CD1c-positive myeloid dendritic cell (primary cell): ENCODE measurements around the gene GRB14.
"Not testable (repeated sequence)": the region's sequence is repeated elsewhere in the genome, so short reads cannot be mapped to it uniquely, and the experiment has no call there.

Source experiments
- DNase-seq: peaks from one replicate; pipeline ENCODE4 v3.0.0-alpha.2; 2016; ENCODE audit errors: extremely low spot score

Gene GRB14

DNA sequence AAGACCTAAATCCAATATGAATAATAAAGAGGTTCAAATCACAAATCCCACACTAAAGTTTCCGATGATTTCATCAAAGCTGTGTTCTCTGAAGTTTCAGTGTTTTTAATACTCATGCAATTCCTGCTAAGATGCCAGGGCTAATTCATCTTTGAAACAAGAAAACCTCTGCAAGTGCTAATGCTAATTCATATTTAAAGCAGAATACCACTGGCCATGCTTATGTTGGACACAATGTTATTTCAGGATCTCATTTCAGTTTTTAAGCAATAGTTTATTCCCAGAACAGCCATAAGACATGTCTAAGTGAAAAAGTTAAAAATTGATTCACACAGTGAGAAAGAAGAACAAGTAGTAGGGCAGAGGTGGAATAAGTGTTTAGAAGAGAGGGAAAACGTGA is 62.8 kb downstream of the GRB14 start:
- no peak for DNase-seq

DNA sequence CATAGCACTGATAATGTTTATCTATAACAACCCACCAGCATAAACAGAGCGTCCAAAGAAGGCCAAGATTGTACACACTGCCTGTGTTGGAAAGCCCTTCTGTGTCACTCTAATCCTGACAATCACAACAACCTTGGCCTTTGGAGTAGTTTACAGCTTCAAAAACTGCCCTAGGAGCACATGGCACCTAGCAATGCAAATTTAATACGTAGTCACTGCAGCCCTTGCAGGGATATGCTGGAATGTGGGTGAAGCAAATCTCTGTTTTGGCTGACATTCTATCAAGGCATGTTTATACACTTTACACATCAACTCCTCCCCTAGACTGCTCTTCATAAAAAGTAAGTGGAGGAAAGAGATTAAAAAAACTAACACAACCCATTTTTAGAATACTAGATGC is 66.8 kb downstream of the GRB14 start:
- no peak for DNase-seq

DNA sequence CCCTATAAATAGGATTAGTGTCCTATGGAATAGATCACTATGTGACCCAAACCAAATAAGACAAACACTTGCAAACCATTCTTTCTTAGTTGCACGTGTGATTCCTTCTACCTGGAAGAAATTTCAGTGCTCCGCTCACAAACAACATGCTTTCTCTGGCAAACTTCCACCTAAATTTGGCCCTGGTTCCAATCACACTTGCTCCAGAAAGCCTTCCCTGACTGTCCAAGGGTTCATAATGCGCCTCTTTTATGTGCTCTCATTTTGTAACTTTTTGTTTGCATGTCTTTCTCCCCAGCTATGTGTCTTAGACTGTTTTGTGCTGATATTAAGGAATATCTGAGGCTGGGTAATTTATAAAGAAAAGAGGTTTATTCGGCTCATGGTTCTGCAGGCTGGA is 69.8 kb downstream of the GRB14 start:
- no peak for DNase-seq

DNA sequence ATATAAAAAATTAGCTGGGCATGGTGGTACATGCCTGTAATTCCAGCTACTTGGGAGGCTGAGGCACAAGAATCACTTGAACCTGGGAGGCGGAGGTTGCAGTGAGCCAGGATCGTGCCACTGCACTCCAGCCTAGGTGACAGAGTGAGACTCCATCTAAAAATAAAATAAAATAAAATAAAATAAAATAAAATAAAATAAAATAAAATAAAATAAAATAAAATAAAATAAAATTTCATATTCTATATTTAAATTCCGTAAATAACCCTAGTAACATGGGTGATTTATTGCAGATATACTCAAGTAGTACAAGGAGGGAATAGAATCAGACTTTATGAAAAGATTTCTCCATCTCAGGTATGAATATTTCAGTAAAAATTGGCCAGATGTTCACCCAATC is 71.6 kb downstream of the GRB14 start:
- not testable (repeated sequence) for DNase-seq

DNA sequence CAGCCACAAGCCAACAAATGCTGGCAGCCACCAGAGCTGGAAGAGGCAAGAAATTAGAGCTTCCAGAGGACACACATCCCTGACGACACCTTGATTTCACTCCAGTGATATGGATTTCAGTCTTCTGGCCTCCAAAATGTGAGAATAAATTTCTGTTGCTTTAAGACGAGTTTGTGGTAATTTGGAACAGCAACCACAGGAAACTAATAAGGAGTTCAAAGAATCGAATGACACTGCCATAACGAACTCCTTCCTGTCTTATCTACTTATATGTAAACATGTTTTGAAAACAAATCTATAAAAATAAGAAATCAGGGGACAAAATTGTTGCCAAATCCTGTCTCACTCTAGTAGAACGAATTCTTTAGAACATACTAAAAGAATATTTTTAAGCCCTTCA is 75.8 kb downstream of the GRB14 start:
- no peak for DNase-seq

DNA sequence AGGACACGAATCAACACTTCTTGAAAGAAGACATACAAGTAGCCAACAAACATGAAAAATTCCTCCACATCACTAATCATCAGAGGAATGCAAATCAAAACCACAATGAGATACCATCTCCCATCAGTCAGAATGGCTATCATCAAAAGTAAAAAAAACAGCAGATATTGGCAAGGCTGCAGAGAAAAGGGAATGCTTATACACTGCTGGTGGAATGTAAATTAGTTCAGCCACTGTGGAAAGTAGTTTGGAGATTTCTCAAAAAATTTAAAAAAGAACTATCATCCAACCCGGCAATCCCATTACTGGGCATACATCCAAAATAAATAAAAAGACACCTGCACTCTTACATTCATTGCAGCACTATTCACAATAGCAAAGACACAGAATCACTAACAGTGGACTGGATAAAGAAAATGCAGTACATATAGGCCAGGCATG is 78.7 kb downstream of the GRB14 start:
- DNase-seq = no peak

DNA sequence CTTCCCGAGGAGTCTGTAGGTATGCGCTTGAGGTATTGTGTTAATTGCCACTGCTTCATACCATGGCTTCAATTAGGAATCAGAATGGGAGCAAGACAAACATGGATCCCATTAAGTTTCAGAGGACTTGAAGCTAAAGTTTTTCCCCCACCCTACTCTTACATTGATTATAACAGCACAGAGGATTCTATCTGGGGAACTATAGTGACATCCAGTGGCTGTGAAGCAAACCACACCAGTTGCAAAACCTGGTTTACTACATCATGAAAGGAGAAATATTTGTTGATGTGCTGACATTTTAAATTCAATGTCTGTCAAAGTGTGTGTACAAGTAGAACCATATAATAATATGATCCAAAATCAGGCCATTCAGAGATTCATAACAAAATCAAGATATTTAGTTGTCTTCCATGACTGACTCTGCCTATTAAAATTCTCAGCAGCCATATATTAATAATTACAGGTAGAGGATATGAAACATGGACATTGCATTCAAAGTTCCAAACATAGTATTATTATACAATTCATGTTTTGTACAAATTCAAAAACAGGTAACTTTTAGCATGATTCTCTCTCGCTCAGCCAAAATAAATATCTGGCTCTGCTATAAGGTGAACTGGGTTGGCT is 82.9 kb downstream of the GRB14 start:
- no peak for DNase-seq

DNA sequence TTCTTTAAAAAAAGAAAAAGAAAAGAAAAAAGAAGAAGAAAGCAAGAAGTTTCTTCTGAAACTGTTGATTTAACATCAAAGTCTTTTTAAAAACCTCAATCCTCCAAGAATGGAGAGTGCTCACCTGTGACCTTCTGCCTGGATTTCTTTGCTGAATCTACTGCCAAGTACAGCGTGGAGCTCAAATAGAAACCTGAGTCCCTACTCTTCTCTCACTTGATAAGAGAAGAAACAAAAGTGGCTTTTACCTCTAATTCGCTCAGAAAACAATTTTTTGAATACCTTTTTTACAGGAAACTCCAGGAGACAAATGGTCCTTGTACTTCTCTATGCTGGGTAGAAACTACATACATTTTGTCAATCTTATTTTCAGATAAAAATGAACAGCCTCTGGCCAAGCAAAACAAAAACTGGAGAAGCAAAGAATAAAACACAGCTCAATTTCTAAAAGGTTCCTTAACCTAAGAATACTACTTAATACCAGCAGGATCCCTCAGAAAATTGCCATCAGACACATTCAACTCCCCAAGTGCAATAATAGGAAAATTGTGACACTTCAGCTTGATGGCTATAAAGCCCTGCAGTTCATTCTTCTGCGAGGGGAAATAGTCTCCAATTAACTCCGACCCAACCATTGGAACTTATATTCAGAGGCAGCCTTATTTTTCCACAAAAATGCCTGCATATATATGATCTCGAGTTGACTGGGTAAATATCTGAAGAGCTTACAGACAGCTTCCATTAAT is 85.8 kb downstream of the GRB14 start:
- no peak for DNase-seq

DNA sequence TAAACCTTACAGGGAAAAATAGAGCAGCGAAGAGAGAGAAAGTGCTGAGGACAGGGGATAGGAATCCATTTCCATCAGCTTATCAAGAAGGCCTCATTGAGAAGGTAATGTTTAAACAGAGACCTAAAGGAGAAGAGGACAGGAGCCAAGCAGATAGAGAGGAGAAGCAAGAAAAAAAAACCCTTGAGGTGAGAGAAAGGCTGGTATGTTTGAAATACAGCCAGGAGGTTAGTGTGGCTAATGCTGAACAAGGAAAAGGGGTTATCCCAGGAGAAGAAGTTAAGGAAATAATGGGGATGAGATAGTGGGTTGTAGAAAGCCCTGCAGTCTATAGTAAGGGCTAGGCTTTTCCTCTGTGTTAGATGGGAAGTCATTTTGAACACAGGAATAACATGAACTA is 90.8 kb downstream of the GRB14 start:
- DNase-seq = no peak

DNA sequence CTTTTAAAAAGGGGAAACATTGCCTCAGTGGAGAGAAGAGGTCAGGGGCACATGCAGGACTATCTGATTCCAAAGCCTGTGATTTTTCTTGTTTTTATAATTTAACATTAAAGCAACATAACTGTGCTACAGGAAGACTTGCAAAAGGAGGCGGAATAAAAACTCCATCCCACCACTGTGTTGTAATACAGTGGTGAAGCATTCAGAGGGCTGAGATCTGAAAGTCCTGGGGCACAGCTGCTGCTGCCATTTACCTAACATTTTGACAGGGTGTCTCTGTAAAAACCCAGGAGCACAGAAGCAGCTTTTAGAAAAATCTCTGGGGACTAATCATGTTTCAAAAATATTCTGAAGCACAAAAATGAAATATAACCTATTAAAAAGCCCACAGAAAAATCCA is 97.6 kb downstream of the GRB14 start:
- no peak for DNase-seq

DNA sequence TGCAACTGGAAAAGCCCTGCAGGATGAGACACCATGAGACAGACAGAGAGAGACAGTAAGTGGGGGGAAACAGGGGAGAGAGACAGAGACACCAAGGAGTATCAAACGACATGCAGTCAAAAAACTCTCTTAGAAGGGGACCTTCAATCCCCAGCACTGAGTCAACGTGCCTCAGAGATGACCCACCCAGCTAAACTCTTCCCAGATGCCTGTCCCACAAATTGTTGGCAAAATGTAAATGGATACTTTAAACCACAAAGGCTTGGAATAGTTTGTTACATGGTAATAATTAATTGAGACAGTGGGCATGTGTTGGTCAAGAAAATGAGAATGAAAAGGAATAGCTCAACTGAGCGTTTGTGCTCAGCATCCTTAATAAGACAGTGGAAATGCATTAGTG is 98.3 kb downstream of the GRB14 start:
- no peak for DNase-seq

DNA sequence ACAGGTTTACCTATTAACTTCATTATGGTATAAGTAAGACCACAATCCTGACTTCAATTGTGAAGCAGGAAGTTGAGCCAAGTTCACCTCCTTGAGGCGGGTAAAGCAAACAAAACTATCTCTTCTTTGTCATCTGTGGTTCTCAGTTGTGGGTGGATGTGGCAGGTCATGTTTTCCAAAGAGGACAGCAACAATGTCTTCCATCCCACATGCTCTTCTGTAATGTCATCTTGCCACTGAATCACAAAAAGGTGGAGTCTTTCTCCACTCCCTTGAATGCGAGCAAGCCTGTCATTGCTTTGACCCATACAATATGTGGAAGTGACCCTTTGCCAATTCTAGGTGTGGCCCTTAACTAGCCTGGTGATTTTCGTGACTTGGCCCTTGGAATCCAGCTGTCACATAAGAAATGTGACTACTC is 98.7 kb downstream of the GRB14 start:
- no peak for DNase-seq

DNA sequence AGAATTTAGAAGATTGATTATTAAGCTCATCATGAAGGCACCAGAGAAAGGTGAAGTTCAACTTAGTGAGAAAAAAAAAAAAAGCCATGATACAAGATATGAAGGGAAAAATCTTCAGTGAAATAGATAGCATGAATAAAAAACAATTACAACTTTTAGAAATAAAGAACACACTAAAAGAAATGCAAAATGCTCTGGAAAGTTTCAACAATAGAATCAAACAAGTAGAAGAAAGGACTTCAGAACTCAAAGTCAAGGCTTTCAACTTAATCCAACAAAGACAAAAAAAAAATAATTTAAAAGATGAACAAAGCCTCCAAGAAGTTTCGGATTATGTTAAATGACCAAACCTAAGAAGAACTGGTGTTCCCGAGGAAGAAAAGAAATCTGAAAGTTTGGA is 105.5 kb downstream of the GRB14 start:
- no peak for DNase-seq

DNA sequence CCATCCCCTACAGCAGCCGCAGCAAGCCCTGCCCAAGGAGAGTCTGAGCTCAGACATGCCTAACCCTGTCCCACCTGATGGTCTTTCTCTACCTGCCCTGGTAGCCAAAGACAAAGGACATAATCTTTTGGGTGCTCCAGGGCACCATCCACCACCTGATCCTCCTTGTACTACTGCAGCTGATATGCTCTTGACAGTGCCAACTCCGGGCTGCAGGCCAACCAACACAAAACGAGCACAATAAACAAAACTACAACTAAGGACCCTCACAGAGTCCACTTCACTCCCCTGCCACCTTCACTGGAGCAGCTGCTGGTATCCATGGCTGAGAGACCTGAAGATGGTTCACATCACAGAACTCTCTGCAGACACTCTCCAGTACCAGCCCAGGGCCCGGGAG is 106.3 kb downstream of the GRB14 start:
- no peak for DNase-seq

DNA sequence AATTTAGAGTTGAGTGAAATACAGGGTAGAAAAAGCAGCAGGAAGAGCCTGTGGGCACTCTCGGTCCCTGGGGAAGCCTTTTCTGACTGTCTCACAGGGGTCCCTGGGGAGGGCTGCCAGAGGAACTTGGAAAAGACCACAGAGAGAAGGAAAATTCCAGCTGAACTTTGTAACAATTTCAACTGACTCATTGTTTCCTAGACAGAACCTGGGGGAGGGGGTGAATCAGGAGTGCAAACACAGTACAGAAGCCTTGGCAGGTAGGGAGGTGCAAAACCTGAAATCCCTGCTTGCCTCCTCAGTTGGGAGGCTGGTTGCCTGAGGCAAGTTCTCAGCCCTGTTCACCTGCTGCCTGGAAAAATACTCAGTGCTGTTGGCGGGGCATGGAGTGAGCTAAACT is 106.8 kb downstream of the GRB14 start:
- DNase-seq = no peak

DNA sequence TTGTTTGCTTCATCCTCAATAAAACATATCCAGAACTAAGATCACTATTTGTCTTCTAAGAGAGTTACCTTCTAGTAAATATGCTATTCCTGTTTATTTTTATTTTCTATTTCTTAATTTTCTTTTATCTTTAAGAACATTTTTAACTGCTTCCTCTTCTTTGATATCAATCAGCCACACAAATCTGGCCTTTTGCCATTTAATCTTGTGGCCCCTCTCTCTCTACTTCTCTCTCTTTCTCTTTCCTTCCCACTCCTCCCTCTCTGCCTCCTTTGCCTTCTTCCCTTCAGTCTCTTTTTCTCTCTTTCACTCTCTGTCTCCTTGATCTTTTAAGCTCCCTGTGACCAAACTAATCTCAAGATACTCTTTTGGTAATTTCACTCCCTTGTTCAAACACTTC is 108.4 kb downstream of the GRB14 start:
- DNase-seq = no peak

DNA sequence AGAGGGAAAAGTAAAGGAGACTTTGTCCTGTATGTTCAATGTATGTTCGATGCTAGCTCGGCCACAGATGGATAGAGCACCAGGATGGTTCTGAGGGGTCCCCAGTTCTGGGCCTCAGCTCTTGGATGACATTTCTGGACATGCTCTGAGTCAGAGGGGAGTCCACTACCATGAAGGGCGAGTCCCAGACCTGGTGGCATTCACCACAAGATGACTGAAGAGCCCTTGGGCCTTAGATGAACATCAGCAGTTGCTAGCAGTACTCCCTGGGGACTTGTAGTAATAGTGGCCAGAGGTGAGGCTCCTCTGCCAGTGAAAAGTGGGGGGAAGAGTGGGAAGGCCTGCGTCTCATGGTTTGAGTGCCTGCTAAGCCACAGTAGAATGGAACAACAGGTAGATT is 109.5 kb downstream of the GRB14 start:
- no peak for DNase-seq

DNA sequence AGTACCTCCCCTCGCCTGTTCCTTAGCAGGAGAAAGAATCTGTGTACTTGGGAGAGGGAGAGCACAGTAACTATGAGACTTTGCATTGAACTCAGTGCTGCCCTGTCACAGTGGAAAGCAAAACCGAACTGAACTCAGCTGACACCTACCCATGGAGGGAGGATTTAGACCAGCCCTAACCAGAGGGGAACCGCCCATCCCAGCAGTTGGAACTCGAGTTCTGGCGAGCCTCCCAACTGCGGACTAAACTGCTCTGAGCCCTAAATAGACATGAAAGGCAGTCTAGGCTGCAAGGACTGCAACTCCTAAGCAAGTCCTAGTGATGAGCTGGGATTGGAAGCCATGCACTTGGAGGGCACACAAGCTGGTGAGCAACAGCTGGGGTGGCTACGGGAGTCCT is 110.4 kb downstream of the GRB14 start:
- DNase-seq = no peak

DNA sequence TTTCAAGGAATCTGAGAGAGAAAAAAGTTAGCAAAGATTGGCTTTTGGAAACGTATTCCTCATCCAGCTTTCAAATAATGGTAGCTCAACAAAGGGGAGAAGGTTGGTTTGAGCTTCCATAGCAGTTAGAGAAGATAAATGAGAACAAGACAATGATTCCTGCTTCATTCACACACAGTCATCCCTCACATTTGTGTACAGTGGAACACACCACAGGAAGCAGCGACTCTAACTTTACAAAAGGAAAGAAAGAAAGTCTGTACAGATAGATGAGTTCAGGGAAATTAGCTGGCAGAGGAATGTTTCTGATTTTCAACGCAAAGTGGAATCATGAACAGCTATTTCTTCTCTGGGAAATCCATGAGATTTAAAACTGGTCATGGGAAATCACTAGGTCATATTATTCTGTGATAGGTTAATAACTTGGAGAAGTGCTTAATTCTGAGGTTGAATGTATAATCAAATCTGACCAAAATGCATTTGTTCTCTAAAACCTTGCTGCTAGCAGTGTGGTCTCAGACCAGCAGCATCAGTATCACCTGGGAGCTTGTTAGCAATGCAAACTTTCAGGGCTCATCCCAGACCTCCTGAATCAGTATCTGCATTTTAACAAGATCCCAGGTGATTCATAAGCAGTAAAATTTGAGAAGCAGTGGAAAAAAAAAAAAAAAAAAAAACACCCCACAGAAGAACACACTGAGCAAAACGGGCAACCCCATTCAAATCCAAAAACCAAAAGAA is 112.0 kb downstream of the GRB14 start:
- DNase-seq = no peak

DNA sequence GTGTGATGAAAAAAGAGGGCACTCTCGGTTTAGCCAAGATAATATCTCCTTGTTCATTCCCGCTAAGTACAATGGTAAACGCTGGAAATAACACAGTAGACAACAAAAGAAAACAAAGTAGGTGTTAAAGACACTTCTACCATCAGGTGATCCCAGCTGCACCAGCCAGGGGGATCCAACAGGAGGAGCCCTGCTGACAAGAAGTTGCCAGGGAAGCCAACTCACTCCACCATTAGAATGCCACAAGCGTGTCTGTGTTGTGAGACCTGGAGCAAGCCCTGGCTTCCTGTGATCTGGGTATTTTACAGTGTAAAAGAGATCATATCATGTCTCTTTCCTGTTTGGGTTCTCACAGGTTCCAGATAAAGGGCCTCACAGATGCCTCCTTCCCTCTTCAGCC is 117.0 kb downstream of the GRB14 start:
- no peak for DNase-seq

DNA sequence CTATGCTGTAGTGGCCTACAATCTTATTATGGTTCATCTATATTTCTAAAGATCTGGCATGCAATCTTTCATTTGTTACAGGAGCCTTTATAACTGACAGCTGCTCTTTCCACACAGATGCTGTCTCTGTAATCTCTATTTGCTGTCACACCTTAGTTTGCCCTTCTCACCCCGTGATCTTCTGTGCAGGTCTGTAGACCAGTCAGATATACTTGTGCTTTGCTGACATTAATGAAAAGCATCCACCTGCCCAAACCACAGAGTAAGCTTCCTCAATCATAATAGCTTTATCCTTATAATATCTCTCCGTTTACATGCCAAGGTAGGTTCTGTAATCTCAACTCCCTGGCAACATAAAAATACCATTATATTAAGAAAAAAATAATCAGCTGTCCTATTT is 122.4 kb downstream of the GRB14 start:
- no peak for DNase-seq

DNA sequence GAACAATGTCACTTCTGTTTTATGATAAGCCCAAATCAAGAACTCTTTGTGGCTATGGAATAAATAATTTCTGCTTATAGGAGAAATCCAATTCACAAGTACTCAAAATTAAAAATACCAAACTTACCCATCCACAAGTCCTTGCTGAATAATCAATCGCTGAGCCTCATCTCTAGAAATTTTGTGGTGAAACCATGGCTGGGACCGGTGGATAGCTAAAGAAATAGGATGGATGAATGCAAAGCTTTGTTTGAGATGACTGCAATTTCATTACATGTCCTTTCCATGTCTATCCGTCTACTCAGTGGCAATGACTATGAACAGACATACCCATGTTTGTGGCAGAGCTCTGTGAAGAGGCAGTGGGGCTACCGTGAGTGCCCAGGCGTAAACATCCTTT is 124.4 kb downstream of the GRB14 start:
- DNase-seq = no peak

DNA sequence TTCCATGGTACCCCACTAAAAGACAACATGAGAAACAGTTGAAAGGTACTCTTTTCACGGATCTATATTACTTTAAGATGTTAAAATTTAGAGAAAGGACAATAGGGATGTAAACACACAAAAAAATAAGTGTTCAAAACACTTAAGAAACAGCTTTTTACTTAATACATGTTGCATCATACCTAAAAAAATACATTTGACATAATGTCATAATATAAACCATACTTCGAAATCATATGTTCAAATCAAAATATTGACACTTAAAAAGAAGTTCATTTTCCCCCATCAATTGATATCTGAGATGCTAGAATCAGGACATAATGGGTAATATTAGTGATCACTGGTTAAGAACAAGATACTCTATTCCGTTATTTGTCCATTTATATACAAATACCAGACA is 124.9 kb downstream of the GRB14 start:
- no peak for DNase-seq
